Measurements from ENCODE around the gene RASA1. TPM values are rescaled to one million over a fixed set of nuclear protein-coding genes. Genes with fewer than 3 reads are reported as not detected.

The RASA1 gene
- total and polyA plus RNA-seq, 9 of the 15 experiments (the other 6 are each of a cell fraction or from before 2014, with no cell fraction given): 3.2 to 17.3 (median 9.2) TPM

- TF ChIP-seq CTCF (IDR thresholded peaks at IDR 0.05 in 2 of 3, conservative IDR thresholded peaks at IDR 0.05 in 1 of 3; ENCODE audit: insufficient read depth in 2 of 3, low read depth in 1 of 3, low read length in 3 of 3): no peak
- TF ChIP-seq POLR2G (IDR thresholded peaks at IDR 0.05; ENCODE audit: low read depth, low read length): 0 out of 2 replicates have a peak, but pooled peaks have one; percentile 23
- TF ChIP-seq ZNF316 (IDR thresholded peaks at IDR 0.05): peak; percentile 45
- 0 out of 2 replicates have a peak, but pooled peaks have one; percentile 4 for TF ChIP-seq C11orf30 (IDR thresholded peaks at IDR 0.05; ENCODE audit: low read depth)
- TF ChIP-seq TBP (optimal IDR thresholded peaks at IDR 0.05; ENCODE audit: low read depth, low read length): no peak
- TF ChIP-seq ETV1 (tag; conservative IDR thresholded peaks at IDR 0.05; ENCODE audit: low read depth): no peak
- no peak for TF ChIP-seq ZNF354B (CRISPR knock-in tag; IDR thresholded peaks at IDR 0.05)
- Histone ChIP-seq H3K9me3 (replicated peaks; ENCODE audit: control insufficient read depth, insufficient read depth, low read depth, low read length) (no peaks in the 10 kb centered on the region), H3K79me2 (ENCODE audit: control insufficient read depth, insufficient read depth, low read length) (peaks cover 5% of the 10 kb centered on the region; the same call in 1 of the 3 replicates), H3K27ac (ENCODE audit: extremely low read depth, low read depth, low read length) (no peak overlapping the region), H3K4me2 (ENCODE audit: insufficient read depth, low read length) (no peak overlapping the region), H3K27me3 (ENCODE audit: control insufficient read depth in 2 of 2, insufficient read depth in 2 of 2, low read length in 2 of 2) (no peaks in the 10 kb centered on the region), H3K4me1 (replicated peaks in 1 of 2; ENCODE audit: control insufficient read depth in 2 of 2, insufficient read depth in 2 of 2, low read length in 2 of 2) (no peaks in the 10 kb centered on the region), H3K9ac (ENCODE audit: insufficient read depth in 1 of 2, low read depth in 2 of 2, low read length in 2 of 2) (no peak overlapping the region), H3K9me1 (ENCODE audit: control insufficient read depth, insufficient read depth, low read length) (no peaks in the 10 kb centered on the region), H4K20me1 (replicated peaks; ENCODE audit: control insufficient read depth, insufficient read depth, low read length) (no peaks in the 10 kb centered on the region), H3K36me3 (ENCODE audit: control insufficient read depth, insufficient read depth, low read length) (peaks cover 99% of the 10 kb centered on the region), H2AFZ (ENCODE audit: low read depth, low read length) (no peak overlapping the region), H3K4me3 (no peak overlapping the region)
- intact Hi-C loops (cut with micrococcal nuclease): loop anchor here (5.0 to 10.0 kb wide), 2 partner anchors 126 to 318 kb away; partner anchors contain the start of gene RASA1
- 82% methylated on average over 5 of the region's 5 CpGs for WGBS (ENCODE audit: insufficient coverage, low coverage, missing lambda C conversion rate)
- no peak for ATAC-seq
- in situ Hi-C loops (cut with MboI): no loop called here
- FAIRE-seq: no peak
- DNase-seq (ENCODE audit: extremely low read depth in 1 of 4, low spot score in 3 of 4): no peak
- POLR2A ChIA-PET: no interaction called here
- BruUV-seq (replicated peaks): no TSS peak
- CTCF ChIA-PET (ENCODE audit: low intra/inter-chr PET ratio): no interaction called here
These were observed 123.0 kb downstream of the RASA1 start for GRCh38 chr5:87390576-87391199.

All from K562 (cell line).